HUDEP-2 (cell line): ENCODE results near the gene PTPRB.

Experiments
- DNase-seq, 76 experiments: peaks; one replicate each; lab custom pipeline; 2025; ENCODE audit not compliant: unreplicated experiment in 76 of 76; lab: John Stamatoyannopoulos, UW

Gene PTPRB

DNA sequence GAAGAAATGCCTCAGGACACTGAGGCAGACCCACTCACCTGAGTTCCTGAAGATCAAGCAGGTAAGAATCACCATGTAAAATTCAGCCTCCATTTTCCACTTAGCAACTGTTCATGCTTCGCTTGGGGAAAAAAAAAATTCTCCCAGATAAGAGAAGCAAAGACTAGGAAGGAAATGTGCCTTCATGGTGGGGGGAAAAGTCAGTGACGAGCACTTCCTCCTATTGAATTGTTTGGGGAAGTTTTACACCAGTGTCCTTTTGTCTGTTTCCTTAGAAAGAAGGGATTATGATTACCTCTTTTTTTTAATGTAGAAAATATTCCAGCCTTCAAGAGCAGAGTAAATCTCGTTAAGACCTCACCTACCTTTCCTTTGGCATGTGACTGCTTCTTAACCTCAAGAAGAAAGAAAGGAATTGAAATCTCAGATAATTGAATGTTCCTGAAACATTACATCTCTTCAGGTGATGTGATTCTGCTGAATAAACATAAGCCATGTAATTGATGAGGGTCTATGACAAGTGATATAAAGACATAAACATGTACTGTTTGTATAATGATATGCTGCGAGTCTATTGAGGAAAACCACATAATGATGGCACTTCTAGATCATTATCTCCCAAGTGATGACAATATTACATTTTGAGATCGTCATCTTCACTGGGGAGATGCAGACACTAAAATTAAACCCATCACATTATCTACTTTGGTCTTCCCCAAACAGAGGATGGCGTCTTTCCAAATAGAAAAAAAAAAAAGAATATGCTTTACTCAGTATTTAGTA, at the start of gene PTPRB:
Gene PTPRB (minus strand): TSS at position 127 of the 783 bp plus-strand sequence. CDS start 34 bp downstream, at position 93.
- DNase-seq: no peak

DNA sequence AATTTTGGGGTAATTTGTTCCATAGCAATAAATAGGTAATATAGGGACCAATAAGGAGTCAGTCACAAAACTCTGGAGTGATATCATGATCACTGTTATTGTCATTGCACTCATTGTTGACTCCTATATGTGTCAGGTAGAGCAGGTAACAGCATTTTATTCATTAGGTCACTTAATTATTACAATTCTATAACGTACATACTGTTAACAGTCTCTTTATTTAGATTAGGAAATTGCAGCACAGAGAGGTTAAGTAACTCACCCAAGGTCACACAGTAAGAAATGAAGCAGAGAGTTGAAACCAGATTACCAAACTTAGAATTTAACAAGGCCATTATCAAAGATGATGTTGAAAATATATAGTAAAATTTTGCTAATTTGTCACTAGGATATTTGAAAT, 49.7 kb upstream of the PTPRB start:
- no peak for DNase-seq

DNA sequence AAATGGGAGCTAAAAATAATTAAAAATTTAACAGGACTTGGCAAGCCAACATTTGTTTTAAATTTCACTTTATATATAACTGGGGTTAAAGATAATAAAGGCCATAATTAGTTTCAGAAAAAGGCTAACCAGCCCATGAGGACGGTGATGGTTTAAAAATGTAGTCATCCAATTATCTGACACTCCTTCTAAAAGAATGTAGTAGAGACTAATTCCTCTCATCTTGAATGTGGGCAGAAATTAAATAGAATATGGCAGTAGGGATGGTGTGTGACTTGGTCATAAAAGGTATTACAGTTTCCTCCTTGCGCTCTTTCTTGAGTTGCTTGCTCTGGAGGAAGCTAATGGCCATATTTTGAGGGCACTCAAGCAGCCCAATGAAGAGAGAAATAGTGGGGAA, 49.1 kb upstream of the PTPRB start:
- DNase-seq: no peak

DNA sequence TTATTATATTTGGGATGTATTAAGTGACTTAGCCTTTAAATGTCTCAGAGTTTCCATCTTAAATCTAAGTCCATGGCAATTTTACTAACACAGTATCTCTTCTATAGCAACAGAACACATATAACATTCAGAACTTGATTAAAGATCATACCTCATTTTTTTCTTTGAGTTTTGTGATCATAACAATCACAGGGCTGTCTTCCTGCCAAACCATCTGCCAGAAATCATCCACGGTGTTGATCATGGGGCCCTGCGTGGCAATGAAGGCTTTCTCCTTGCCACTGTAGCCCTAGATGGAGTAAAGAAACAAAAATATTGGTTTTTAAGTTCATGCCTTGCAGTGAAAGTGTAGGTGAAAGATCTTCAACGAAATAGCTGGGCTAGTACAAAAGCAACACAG, 46.7 kb upstream of the PTPRB start:
- no peak for DNase-seq

DNA sequence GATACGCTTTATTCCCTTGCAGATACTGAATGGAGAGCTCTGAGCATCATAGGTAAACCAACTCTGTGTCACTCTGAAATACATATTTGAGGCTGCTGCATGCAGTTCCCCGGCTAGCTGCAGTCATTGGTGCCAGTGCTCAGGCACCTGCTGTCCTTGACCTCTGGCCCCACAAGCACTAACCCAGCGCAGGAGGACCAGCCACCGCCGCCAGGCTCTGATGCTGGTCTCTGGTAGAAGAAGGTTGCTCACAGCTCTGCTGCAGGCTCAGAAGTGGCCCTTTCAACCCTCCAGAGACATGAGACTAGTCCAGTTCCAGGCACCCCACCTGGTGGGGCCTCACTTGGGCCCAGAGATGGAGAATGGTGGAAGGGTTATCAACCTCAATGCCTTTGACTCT, 34.5 kb upstream of the PTPRB start:
- no peak for DNase-seq

DNA sequence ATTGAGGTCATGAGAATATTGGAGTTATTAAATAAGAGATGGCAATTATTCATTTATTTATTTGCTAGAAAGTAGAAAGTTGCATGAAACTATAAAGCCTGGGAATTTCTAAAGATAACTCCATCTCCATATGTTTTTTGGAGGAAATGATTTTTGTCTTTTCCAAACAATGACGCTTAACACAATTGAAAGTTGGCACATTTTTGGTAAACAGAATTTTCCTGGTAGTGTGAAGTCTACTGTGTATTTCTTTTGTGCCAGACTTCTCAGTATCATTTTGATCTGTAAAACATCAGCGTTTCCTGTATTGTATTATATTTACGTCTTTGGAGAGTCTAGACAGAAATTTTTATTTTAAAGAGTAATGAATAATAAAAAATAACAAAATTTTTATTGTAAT, 33.7 kb upstream of the PTPRB start:
- no peak for DNase-seq

DNA sequence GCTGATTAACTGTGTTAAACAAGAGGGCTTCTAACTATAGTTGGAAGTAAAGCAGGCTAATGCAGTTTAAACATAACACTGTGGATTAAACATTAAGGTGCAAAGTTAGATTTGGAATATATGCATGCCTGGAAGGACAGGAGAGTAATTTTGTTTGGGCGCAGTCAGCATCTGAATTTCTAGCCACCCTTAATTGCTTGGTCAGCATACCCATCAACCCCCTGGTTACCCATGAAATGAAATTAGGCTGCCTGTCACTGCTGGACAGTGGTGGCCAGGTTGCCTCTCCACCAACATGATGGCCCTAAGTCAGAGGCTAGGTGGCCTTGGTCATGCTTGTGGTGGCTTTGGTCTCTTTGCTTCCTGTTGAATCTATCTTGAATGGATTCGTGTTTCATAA, 30.0 kb upstream of the PTPRB start:
- DNase-seq: no peak

DNA sequence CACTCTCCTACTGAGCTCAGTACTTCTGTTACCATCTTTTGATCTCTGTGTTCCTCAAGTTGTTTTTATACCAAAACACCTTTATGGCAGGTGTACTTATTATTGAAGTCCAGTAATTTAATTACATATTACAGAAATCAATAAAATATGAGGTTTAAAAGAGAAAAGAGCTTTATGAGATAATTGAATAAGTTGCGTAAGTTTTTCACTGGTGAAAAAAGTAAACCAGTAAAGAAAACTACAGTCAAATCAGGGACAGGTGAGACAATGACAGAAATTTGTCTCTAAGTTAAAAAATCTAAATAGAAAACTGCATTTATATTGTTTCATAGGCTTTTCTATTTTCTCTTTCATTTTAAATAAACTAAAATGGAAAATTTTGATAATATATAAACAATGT, 29.1 kb upstream of the PTPRB start:
- no peak for DNase-seq

DNA sequence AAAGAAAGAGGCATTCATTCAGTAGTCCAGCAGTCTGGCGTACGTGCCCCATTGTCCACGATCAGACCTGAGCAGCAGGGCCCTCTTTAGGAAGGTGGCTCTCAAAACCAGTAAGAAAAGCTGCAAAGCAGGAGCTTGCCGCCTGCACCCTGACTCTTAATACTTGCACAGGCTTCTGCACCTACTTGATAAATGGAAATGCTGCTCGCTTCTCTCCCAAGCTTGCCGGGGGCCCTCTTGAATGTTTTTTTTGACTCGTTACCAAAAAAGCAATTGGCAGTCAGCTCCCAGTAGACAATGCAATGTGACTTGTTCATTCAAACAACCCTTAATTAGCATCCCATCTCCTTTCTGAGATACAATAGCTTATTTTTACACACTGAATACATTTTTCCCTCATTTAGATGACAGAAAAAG, 27.2 kb upstream of the PTPRB start:
- DNase-seq: no peak

DNA sequence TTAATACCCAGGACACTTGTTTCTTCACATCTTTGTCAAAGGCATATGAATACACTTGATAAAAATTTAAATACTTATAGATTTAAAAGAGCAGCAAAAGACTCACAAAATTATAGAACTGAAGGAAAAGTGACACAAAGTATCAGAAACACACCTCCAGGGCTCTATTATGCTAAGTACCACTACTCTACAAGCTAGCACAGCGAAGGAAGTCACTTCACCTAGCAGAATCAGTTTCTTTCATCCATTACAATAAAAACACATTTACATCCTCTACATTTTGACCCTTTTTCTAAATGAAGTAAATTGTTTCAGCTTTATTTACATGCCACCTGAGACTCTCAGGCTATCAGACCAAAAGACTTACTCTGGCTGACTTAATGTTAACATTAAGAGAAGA, 26.6 kb upstream of the PTPRB start:
- DNase-seq: no peak

DNA sequence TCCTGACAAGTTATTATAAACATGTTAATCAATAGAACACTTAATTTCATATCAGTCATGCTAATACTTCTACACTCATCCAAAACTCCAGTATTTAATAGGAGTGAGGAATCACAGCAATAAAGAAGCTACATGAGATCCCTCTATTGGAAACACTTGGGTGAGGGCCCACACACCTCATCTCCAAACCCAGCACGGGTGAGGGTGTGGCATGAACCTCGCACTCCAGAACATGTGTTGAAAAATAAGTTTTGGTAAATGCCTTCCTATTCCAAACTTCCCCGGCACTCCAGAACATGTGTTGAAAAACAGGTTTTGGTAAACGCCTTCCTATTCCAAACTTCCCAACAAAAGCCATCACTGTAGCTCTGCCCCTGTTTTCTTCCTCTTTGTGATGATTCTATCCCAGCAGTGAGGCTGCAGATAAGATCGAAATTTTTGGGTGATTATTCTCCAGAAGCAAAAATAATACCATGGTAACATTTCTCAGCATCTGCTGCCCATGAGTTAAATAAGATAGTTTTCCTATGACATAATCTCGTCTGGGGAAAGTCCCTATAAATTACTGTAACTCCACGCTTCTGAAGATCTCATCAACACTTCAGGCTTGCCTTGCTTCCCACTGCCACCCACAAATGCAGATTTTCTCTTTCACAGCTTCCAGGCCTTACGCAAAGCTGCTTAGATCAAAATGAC, 24.4 kb upstream of the PTPRB start:
- no peak for DNase-seq

DNA sequence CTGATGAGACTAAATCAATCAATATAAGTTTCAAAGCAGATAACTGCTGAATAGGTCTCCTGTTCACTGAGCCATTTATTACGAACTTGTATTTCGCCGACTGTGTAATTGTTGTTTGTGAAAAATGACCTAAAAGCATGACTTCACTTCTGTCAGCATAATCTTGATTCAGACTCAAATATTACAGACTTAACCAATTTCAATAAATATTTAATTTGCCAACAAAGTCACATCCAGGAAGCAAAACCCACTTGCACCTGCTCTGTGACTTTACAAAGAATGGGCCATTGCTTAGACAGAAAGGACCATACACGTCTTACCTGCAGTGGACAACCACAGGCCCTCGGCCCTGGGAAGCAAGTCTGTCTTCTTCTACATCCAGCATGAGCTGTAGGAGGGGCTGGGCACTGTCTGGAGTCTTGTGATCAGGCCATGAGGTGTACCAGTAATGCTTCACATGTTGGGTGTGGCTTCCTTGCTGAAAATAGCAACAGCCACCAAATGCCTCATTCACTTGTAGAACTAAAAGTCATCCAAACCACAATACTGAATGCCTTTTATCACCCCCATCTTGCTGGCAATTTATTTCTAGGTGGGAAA, 23.5 kb upstream of the PTPRB start:
- DNase-seq: peak in 69 of 76 experiments; percentile 6 to 90 (median 56)

DNA sequence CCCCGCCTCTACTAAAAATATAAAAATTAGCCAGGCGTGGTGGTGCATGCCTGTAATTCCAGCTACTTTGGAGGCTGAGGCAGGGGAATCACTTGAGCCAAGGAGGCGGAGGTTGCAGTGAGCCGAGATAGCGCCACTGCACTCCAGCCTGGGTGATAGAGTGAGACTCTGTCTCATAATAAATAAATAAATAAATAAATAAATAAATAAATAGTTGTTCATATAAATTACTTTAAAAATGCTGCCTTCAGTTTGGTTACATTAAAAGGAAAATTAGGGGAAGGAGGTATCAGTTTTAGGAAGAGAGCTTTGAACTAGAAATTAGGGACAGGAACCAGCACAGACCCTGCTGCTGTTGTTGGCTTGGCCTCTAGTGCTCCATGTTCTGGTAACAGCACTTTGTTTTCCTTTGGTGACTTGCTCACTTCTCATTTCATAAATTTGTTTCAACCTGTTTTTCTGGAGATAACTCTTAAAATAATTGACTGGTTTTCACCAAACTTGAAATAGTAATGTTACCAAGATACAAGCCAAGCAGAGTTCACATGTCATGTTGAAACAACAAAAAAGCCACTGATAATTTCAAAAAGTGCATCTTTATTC, 22.9 kb upstream of the PTPRB start:
- DNase-seq: no peak

DNA sequence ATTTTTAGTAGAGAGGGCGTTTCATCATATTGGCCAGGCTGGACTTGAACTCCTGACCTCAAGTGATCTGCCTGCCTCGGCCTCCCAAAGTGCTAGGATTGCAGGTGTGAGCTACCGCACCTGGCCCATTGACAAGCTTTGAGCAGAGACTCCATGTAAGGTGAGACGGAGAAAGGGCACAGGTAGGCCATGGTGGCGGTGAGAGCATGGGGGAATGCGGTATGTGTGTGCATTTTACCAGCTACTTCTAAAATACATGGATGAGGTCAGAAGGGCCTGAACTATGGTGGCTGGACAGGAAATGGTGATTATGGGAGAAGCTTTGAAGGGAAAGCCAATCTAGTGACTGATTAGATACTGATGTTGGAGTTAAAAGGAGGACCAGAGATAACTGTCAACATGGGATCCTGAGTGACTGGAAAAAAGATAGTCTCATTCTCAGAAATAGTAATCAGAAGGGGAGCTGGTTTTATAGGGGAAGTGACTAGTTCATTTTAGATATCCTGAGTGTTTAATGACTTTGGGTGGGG, 21.9 kb upstream of the PTPRB start:
- peak in 1 of 76 experiments; percentile 17 for DNase-seq

DNA sequence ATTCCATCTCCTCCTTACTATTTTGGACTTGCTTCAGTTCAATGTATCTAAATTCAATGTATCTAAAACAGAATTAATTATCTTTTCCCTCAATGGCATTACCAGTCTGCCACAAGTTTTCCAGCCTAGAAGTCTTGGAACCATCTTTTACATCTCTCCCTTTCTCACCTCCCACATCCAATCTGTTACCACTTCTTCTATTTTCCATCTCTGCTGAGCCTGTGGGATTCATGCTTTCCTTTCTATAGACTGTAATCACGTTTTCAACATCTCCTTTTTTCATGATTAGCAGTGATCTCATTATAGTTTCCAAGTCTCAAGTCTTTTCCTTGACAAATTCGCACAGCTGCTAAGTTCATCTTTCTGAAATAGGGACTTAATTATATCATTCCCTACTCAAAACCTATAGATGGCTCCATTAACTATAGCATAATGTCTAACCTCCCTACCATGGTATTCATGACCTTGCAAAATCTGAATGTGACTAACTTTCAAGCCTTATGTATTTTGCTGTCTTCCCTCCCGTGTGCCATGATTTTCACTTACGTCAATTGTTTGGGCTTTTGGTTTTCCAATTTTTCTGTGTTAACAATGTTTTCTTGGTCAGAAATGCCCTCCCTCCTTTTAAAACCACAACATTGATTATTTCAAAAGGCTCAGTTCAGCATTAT, 20.5 kb upstream of the PTPRB start:
- no peak for DNase-seq

DNA sequence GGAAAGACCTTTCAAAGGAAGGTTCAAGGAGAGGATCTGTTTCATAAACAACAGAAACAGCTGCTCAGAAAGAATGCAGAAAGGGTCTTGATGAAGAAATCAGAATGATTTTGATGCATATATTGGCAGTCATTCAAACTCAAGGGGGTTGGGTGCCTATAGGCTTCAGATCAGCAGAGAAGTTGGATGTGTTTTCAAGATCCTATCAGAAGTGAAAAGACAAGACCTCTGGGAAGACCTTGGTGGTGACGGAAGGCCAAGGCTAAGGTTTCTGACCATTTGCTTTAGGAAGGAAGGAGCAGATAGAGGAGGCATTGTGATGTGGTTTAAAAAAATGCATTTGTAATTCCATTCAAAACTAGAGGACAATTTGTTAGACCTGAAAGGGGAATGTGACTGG, 15.2 kb upstream of the PTPRB start:
- DNase-seq: no peak

DNA sequence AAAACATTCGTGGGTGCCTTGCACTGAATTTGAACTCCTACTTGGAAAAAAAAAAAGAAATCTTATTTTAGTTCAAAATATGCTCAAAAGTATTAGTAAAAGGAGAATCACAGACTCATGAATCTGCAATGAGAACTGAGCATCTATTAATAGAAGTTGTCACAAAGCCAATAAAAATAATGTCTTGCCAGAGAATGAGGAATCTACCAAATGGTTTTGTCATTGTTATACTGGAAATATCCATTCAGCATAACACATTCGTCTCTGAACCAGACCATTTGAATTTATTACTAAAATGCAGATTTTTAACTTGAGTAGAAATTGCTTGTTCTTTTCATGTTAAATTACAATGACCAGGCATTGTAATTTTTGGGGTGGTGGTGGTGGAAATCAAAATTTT, 11.6 kb upstream of the PTPRB start:
- no peak for DNase-seq

DNA sequence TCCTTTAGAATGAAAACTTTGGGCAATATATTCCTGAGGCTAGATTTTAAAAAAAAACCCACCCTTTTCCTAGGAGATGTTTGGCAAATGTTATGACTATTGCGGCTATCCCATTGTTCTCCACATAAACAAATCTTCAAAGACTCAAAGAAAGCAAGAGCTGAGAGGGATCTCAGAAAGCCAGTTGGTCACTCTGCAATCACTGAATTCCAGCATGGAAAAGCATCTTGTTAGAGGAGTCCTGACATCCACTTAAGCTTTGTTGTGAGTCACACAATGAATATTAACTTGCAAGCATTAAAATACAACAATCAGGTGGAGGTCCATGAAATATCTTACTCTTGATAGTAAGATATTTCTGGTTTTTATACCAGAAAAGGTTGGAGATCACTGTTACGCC, 11.0 kb upstream of the PTPRB start:
- no peak for DNase-seq

DNA sequence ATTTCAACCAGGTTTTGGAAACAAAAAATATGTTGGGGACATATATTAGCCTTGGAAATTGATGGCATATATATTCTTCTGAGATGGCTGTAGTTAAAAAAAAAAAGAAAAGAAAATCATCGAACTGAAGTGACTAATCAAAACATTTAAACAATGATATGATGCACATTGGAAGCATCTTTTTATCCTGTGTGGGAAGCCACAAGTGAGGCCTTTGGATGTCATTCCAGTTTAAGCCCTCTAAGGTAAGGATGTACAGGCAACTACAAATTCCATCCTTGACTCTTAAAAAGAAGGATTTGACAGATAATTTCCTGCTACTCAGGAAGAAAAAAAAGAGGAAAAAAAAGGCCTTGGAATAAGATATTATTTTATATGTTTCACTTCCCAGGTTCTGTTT, 9.6 kb upstream of the PTPRB start:
- DNase-seq: no peak

DNA sequence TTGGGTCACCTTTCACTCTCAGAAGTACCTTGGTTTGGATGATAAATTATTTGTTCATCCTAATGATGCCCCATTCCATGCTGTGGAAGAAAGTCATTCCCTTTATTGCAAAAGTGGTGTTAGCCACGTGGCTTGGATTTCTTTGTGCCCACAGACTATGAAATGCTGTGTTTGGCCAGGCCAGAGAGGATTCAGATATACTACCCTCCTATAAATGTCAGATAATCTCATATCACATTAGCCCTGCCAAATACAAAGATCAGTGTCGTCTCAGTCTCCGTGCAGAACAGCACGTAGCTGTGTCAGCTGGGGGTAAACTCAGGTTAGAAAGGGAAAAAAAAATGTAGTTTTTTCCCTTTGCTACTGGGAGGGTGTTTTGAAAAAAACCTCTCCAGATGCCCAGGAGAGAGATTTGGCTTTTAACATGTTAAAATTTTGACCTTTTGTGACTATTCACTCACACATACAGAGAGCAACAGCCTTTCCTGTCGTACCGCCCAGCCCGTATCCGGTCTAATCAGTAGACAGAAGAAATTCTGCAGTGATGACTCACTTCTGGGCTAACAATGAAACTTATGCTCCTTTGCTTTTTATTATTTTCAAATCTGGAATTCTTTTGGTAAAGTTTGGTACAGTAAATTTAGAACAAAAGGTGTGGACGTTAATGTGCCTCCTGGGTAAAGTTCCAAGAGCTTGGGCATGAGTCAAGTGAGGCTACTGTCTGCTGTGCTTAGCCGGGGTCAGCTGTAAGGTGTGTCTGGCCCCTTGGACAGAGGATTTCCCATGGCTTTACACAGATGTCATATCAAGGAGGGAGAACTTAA, 8.5 kb upstream of the PTPRB start:
- peak in 43 of 76 experiments; percentile 1 to 68 (median 21) for DNase-seq
